Uterus (tissue), 4 donors: ENCODE measurements around the gene GPR162. TPM values are rescaled to one million over a fixed set of nuclear protein-coding genes. Genes with fewer than 3 reads are reported as not detected.

ENCODE experiments used
- DNase-seq, 2 donors: peaks; one replicate each; pipeline ENCODE4 v3.0.0-alpha.2; 2019 to 2020
- H3K27ac ChIP-seq, 2 donors: fragments of 200-600 bp; sonication (generic); 1 replicate in 1 of 2; 2 replicates in 1 of 2; pipeline ENCODE4 v1.5.1; 2016 to 2018
- H3K27me3 ChIP-seq, 2 donors: fragments of 200-600 bp; sonication (generic); one replicate each; pipeline ENCODE4 v1.5.1; 2018 to 2019; ENCODE audit warnings: control low read depth in 1 of 2
- H3K36me3 ChIP-seq, 2 donors: fragments of 200-600 bp; sonication (generic); one replicate each; pipeline ENCODE4 v1.5.1; 2019; ENCODE audit warnings: control low read depth in 1 of 2
- H3K4me1 ChIP-seq, 2 donors: fragments of 200-600 bp; sonication (generic); one replicate each; pipeline ENCODE4 v1.5.1; 2018 to 2019; ENCODE audit warnings: control low read depth in 1 of 2
- H3K4me3 ChIP-seq, 2 donors: fragments of 200-600 bp; sonication (generic); 1 replicate in 1 of 2; 2 replicates in 1 of 2; pipeline ENCODE4 v1.5.1; 2018 to 2019; ENCODE audit warnings: mild to moderate bottlenecking in 1 of 2
- H3K9me3 ChIP-seq, 2 donors: fragments of 200-600 bp; sonication (generic); one replicate each; pipeline ENCODE4 v1.5.1; 2019; ENCODE audit warnings: control low read depth in 1 of 2
- POLR2A ChIP-seq, 2 donors: fragments of 450-650 bp; IDR thresholded peaks; one replicate each; pipeline ENCODE4 v1.6.1; 2016; ENCODE audit warnings: antibody characterized with exemption in 2 of 2, mild to moderate bottlenecking in 1 of 2, moderate library complexity in 1 of 2
- intact Hi-C: fragments of 100-400 bp; cut with DNase I; formaldehyde crosslinking; loops from one replicate; pipeline ENCODE4 v1.15.1; 2023; ENCODE audit warnings: low total_unique reads
- total RNA-seq, 4 donors: library from RNA; depleted of rRNA in 3 of 4; stranded (reverse); fragments of >200 nt in 3 of 4; gene quantifications; one replicate each; pipeline versions ENCODE4 v1.1.0 to v1.2.4, GENCODE V29; 2014 to 2023
- TF ChIP-seq, protein P1 (sequence below), 4 experiments: fragments of 200-600 bp in 2 of 4; fragments of 450-650 bp in 2 of 4; sonication (generic) in 2 of 4; IDR thresholded peaks; one replicate each; pipeline ENCODE4 v1.5.1; 2016 to 2019; ENCODE audit warnings: antibody characterized with exemption in 4 of 4, mild to moderate bottlenecking in 2 of 4, moderate library complexity in 1 of 4
- donor health status: DM: yes; HTN: yes; CAD: no.

The GPR162 gene
- total RNA-seq, 4 donors from 2014 or later = 0.29 to 23.1 (median 3.4) TPM

DNA sequence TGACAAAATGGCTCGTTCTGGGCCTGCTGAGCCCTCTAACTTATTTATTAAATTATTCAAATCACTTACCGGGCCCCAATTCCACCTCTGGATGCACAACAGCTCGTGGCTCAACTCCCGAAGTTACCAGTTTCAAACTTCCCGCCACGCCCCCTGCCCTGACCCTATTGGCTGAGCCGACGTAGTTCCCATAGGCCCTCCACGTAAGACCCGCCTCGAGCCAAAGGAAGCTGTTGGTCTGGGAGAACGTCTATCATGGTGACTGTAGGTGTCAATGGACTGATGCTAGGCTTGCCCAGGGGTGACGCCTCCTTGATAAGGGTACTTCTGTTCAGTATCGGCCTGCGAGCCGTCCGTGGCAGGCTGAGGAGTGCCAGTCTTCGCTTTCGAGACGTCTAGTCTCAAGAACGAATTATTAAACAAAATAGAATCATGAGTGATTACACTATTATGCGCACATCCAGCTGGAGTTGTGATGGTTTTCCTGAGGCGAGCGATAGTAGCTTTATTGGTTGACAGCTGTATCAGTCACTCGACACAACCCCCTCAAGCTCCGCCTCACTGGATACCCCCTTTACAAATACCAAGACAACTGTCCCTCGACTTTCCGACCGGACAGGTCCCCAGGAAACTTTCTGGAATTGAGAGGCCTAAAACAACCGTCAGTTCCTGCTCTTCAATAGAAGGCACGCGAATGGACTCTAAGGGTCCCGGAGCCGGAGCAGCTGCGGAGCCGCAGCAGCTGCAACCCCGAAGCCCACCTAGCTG is 29.7 kb downstream of the GPR162 start, which contains the start of gene CDCA3:
CDCA3 (minus strand) TSS at position 134 of the 768 bp plus-strand sequence. CDS start 334 bp downstream, outside the sequence.
- intact Hi-C loops = no loop called here
- Histone ChIP-seq H3K27me3 (no peaks in the 10 kb centered on the region), H3K4me3 (peak within 1 kb of the TSS; percentile 48 to 77), H3K27ac (peak within 1 kb of the TSS; percentile 88 to 91), H3K36me3 (no peaks in the 10 kb centered on the region), H3K9me3 (no peaks in the 10 kb centered on the region), H3K4me1 (no peaks in the 10 kb centered on the region)
- peak; percentile 92 to 98 for DNase-seq
- peak; percentile 6 to 49 for TF ChIP-seq POLR2A (IDR thresholded peaks at IDR 0.05)
- TF ChIP-seq, protein P1, sequence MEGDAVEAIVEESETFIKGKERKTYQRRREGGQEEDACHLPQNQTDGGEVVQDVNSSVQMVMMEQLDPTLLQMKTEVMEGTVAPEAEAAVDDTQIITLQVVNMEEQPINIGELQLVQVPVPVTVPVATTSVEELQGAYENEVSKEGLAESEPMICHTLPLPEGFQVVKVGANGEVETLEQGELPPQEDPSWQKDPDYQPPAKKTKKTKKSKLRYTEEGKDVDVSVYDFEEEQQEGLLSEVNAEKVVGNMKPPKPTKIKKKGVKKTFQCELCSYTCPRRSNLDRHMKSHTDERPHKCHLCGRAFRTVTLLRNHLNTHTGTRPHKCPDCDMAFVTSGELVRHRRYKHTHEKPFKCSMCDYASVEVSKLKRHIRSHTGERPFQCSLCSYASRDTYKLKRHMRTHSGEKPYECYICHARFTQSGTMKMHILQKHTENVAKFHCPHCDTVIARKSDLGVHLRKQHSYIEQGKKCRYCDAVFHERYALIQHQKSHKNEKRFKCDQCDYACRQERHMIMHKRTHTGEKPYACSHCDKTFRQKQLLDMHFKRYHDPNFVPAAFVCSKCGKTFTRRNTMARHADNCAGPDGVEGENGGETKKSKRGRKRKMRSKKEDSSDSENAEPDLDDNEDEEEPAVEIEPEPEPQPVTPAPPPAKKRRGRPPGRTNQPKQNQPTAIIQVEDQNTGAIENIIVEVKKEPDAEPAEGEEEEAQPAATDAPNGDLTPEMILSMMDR (IDR thresholded peaks at IDR 0.05) = no peak

DNA sequence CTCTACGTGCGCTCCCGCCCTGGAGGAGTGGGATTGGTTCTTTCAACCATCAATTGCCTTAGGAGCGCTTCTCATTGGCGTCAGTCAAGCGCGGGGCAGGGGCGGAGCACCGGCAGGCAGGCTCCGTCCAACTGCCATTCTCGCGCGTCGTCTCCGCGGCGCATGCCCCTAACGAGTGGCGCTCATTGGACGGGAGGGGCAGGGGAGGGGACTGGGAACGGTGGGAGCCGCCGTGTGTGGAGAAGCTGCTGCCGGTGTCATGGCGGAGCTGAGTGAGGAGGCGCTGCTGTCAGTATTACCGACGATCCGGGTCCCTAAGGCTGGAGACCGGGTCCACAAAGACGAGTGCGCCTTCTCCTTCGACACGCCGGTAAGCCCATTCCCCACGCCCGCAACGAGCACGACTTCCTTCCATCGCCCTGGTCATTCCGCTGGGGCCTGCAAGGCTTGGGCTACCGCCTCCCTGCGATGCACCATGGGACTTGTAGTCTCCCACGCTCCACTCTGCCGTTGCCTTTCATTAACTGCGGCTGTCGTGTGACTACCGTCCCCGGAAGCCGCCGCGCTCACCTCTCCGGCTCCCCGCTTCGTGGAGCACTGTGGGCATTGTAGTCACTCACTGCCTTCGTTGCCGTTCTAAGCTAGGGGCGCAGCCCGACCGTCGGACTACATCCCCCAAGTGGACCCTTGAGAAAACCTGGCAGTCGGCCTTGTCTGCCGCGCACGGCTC is 30.5 kb downstream of the GPR162 start, which contains the start of gene USP5:
USP5 (plus strand) TSS at position 230 of the 730 bp plus-strand sequence; CDS start at position 260, 30 bp downstream.
- intact Hi-C loops = no loop called here
- TF ChIP-seq, protein P1 (IDR thresholded peaks at IDR 0.05) = peak in 1 of 4 experiments; percentile 27
- TF ChIP-seq POLR2A (IDR thresholded peaks at IDR 0.05) = peak in 1 of 2 donors; percentile 59
- H3K4me1 ChIP-seq = no peaks in the 10 kb centered on the region

DNA sequence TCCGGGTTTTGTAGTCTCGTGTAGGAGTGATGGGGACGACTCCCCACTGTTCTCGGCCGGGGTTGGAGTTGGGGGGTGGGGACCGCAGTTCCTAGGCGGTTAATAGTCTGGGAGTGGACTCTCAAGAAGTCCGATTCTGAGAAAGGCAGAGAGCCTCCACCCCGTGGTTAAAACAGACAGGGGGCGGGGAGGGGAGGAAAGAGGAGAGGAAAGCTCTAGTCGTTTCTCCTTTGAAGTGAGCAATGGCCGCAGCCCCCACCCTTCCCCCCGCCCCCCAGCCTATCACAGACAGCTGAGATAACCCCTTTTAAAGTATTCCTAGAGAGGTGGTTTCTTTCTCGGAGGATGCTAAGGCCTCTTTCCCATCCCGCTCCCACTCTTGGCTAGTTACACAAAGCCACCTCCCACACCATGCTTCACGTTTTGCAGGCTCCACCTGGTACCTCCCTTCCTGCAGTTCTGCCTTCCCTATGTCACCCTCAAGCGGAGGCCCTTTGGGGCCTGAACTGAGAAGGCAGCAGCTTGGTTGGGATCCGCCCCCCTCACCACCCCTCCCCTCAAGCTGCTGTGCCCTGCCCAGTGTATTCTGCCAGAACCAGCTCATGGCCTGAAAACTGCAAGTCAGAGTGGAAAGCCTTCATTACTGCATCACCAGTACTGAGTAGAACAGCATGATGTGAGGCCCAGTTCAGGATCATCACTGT is 31.2 kb downstream of the GPR162 start:
- Histone ChIP-seq H3K9me3 (no peaks in the 10 kb centered on the region), H3K27ac (peak overlapping the region; percentile 76 to 88), H3K4me3 (peak overlapping the region; percentile 50 to 77), H3K27me3 (no peaks in the 10 kb centered on the region), H3K4me1 (no peaks in the 10 kb centered on the region), H3K36me3 (no peaks in the 10 kb centered on the region)
- intact Hi-C loops = no loop called here
- no peak for TF ChIP-seq POLR2A (IDR thresholded peaks at IDR 0.05)
- TF ChIP-seq, protein P1 (IDR thresholded peaks at IDR 0.05) = no peak
- peak in 1 of 2 donors; percentile 47 for DNase-seq

More for the DNA sequence above, 30.5 kb downstream of the GPR162 start, which contains the start of gene USP5:
- peak; percentile 98 to 99 for DNase-seq
- Histone ChIP-seq H3K27ac (peak within 1 kb of the TSS; percentile 88 to 91), H3K4me3 (peak within 1 kb of the TSS; percentile 50 to 77), H3K36me3 (no peaks in the 10 kb centered on the region), H3K27me3 (no peaks in the 10 kb centered on the region), H3K9me3 (no peaks in the 10 kb centered on the region)

DNA sequence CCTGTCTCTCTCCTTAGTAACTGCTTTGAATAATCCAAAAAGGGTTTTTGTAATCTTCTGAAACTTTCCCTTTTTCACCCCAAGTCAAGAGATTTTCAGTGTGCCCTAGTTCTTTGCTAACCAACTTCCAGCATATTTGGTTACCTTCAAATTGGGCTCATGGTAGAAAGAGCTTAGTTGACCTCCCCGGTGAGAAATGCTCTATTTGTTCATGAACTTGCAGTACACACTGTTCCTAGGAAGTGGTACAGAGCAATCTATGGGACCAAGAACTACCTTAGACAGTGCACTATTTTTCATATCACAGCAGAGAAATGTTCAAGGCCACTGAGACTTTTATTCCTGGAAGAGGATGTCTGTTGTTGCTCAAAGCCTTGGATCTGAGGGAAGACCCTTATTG is 32.0 kb downstream of the GPR162 start:
- Histone ChIP-seq H3K27ac (no peak overlapping the region), H3K27me3 (no peaks in the 10 kb centered on the region), H3K36me3 (no peaks in the 10 kb centered on the region), H3K4me1 (no peaks in the 10 kb centered on the region), H3K4me3 (no peak overlapping the region), H3K9me3 (no peaks in the 10 kb centered on the region)
- DNase-seq = no peak
- TF ChIP-seq POLR2A (IDR thresholded peaks at IDR 0.05) = no peak
- TF ChIP-seq, protein P1 (IDR thresholded peaks at IDR 0.05) = no peak
- intact Hi-C loops = no loop called here
